ENCODE results near the gene APH1A.
"Not testable (repeated sequence)": the region's sequence is repeated elsewhere in the genome, so short reads cannot be mapped to it uniquely, and the experiment has no call there.

Gene APH1A

GRCh38 chr1:150269451-150269850 is 635 bp upstream of the APH1A start:
- DNase-seq (ENCODE audit: low read depth in 2 of 2, low spot score in 1 of 2): no peak

DNA sequence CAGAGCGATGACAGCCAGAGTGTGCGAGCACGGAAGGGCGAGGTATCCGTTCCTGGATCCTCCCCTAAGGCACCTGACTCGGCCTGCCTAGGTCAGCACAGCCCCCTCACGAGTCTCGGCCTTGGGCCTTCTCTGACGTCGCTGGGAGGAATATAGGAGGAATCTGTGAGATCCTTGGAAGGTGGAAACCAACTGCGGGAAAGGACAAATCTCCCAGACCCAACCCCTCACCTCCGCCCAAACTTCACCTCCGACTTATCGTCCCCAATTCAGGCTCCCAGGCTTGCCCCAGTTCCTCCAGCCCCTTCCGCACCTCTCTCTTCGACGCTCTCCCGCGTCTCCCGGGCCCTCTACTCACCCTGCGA is 494 bp downstream of the APH1A start:
- no peak for DNase-seq (ENCODE audit: low read depth in 2 of 2, low spot score in 1 of 2)

DNA sequence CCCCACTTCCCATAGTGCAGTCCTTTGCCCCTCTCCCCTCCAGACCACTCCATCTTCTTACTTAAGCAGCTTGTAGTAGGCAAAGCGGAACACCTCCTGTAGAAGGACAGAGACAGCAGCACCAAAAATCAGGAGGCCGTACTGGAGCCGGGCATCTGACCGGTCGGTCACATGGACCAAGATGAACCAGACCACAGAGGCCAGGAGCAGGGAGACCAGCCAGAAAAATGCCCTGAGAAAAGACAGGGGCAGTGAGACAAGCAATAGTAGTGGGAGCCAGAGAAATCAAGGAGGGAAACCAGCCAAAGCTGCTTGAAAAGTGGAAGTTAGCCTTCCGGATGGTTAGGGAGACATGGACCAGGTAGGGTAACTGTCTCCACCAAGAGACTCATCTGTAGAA is 920 bp downstream of the APH1A start:
- DNase-seq (ENCODE audit: low read depth in 2 of 2, low spot score in 1 of 2): no peak

- no peak for DNase-seq (ENCODE audit: low read depth in 2 of 2, low spot score in 1 of 2)
Observed at GRCh38 chr1:150263549-150263948, 5.3 kb downstream of the APH1A start.

DNA sequence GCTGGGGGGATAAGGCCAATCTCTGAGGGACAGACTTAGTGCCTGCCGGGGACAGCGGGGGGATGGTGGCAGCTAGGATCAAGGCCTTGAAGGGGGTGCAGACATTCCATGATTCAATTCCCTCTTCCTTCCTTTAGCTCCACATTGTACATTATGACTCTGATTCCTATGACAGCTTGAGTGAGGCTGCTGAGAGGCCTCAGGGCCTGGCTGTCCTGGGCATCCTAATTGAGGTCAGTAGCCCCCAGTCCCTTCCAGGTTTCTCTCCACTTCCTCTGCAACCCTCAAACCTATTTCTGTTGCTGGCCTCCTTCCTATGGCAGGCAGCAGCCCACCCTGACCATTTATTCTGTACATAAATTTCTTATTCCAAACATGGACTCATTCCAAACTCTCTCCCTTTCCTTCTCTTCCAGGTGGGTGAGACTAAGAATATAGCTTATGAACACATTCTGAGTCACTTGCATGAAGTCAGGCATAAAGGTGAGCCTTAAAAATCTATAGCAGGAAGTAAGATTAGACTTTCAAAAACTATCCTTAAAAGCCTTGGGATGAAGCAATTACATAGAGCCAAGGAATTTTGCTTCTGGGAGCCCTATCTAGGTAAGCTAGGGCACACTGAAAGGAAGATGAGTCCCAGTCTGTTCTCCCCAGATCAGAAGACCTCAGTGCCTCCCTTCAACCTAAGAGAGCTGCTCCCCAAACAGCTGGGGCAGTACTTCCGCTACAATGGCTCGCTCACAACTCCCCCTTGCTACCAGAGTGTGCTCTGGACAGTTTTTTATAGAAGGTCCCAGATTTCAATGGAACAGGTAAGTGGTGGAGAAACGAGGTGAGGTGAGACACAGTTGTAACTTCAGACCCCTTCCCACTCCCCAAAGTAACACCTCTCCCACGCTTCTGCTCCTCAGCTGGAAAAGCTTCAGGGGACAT is 6.2 kb downstream of the APH1A start:
- DNase-seq (ENCODE audit: low read depth in 2 of 2, low spot score in 1 of 2): no peak

GRCh38 chr1:150261367-150261766 is 7.4 kb downstream of the APH1A start:
- no peak for DNase-seq (ENCODE audit: low read depth in 2 of 2, low spot score in 1 of 2)

GRCh38 chr1:150259758-150260669 is 8.8 kb downstream of the APH1A start:
- no peak for DNase-seq (ENCODE audit: low read depth in 2 of 2, low spot score in 1 of 2)

DNA sequence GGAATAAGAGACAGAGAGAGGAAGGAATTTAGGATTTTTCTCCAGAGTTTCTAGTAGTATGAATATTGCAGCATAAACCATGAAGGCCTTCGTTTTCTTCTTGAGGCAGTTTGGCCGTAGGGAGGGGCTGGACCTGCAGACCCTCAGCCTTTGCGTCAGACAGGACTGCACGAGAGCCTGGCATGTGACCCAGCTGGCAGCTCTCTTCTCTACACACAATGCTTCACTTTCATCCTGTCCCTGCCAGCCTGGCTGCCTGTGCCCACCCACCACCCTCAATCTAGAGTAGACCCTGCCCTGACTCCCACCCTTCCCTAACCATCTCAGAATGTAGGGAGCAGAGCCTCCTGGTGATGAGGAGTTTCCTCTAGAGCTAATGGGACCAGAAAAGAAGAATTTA is 9.6 kb downstream of the APH1A start:
- no peak for DNase-seq (ENCODE audit: low read depth in 2 of 2, low spot score in 1 of 2)

GRCh38 chr1:150257624-150258585 is 10.9 kb downstream of the APH1A start, which contains the start of gene CA14:
CA14 (plus strand) TSS chr1:150257774; CDS start chr1:150258129, 355 bp downstream.
- no peak for DNase-seq (ENCODE audit: low read depth in 2 of 2, low spot score in 1 of 2)

DNA sequence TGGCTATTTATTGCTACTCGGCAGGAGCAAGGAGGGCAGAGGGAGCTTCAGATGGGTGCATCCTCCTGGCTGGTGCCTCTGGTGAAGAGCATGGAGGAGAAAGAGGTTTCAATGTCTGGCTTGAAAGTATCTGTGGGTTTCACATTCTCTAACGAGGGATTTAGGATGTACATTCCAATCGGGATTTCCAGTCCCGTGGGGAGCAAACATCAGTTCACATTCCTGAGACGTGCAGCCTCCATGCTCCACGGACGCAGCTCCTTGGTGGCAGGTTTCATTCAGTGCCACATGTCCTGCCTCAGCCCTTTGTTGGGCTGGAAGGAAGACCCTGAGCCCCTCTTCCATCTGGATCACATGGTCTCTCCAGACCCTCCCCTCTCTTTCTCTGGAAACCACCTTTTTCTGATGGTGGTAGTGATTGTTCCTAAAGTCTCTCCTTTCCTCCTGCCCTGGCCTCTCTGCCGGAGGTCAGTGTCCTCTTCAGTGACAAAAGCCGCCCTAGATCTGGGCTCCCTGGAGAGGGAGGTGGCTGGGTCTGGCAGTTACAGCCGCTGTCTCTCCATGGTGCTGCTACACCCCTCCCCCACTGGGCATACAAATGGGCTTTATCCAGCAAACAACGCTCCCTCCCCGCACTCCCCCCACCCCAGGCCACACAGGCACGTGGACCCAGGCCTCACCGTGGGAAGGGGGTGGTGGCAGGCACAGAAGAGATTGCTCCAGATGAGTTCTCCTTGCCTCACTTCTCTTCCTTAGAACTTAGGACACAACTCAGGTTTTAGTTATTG is 12.1 kb downstream of the APH1A start:
- DNase-seq (ENCODE audit: low read depth in 2 of 2, low spot score in 1 of 2): no peak

- no peak for DNase-seq (ENCODE audit: low read depth in 2 of 2, low spot score in 1 of 2)
Observed at GRCh38 chr1:150256198-150256553, 12.6 kb downstream of the APH1A start.

- DNase-seq (ENCODE audit: low read depth in 2 of 2, low spot score in 1 of 2): no peak
Observed at GRCh38 chr1:150249936-150250335, 18.9 kb downstream of the APH1A start.

- DNase-seq (ENCODE audit: low read depth in 2 of 2, low spot score in 1 of 2): no peak
Observed at GRCh38 chr1:150243003-150243402, 25.8 kb downstream of the APH1A start.

DNA sequence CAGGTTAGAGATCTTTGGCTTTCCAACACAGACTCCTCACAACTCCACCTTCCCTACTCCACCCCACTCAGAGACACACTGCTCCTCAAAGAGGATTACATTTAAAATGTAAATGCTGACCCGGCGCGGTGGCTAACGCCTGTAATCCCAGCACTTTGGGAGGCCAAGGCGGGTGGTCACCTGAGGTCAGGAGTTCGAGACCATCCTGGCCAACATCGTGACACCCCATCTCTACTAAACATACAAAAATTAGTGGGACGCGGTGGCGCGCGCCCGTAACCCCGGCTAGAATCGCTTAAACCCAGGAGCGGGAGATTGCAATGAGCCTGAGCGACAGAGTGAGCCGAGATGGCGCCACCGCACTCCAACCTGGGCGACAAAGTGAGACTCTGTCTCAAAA is 31.1 kb downstream of the APH1A start:
- no peak for DNase-seq (ENCODE audit: low read depth in 2 of 2, low spot score in 1 of 2)

GRCh38 chr1:150237176-150237575 is 31.6 kb downstream of the APH1A start:
- not testable (repeated sequence) for DNase-seq (ENCODE audit: low read depth in 2 of 2, low spot score in 1 of 2)

DNA sequence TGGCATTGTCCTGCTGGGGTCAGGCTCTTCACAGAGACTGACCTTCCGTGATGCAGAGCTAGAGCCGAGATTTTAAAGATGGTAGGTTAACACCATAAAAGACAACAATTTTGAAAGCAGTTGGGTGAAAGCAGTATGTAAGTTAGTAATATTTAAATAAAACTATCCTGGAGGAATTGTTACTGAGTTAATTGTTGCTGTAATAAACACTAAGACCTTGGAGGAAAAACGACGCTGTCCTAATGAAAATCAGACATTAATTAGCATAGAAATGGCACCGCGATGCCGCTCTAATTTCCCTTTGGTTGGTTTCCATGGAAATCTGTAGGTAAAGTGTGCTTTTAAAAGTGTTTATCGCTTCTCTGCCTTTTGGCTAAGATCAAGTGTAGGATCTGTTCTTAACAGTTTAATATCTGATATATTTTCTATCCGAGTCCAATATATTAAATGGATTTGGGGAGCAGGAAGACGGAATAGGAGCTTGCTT is 32.2 kb downstream of the APH1A start:
- no peak for DNase-seq (ENCODE audit: low read depth in 2 of 2, low spot score in 1 of 2)

GRCh38 chr1:150235852-150236613 is 32.8 kb downstream of the APH1A start, which contains the start of gene ANP32E:
ANP32E (minus strand) TSS chr1:150236112; CDS start chr1:150235786, 326 bp downstream.
- DNase-seq (ENCODE audit: low read depth in 2 of 2, low spot score in 1 of 2): peak; percentile 81 to 83

DNA sequence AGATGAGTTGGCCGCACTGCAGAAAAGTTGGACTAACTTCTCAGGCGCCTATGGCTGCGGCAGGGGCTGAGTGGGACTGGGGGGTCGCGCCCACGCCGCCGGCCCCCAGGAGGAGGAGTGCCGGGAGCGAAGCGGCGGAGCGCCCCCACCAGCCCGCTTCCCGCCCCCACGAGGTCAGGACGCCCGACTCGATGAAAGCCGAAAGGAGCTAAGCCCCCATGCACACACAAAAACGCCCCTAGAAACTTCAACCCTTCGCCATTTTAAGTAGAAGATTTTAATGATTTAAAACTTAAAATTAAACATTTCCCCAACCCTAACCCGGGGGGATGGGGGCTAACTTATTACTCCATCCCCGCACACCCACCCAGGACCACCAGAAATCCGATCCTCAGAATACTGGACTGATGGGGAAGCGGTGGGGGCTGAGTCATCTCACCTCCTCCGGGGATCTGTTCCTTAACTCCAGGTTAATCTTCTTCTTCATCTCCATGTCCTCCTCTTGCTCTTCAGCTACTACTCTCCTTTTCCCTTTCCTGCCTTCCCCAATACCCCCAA is 33.4 kb downstream of the APH1A start:
- DNase-seq (ENCODE audit: low read depth in 2 of 2, low spot score in 1 of 2): no peak
